Skeletal muscle tissue (tissue), 4 donors: ENCODE measurements around the gene CALHM3. TPM values are rescaled to one million over a fixed set of nuclear protein-coding genes. Genes with fewer than 3 reads are reported as not detected.
"Not testable (repeated sequence)": the region's sequence is repeated elsewhere in the genome, so short reads cannot be mapped to it uniquely, and the experiment has no call there.

Source experiments
- H3K27ac ChIP-seq: one replicate; pipeline ENCODE4 v1.7.0; 2013; ENCODE audit warnings: mild to moderate bottlenecking, low read depth, low read length, inconsistent platforms
- H3K27me3 ChIP-seq, 3 donors: one replicate each; pipeline ENCODE4 v1.7.0; 2013; ENCODE audit warnings: low read length in 3 of 3; ENCODE audit not compliant: control insufficient read depth in 3 of 3, insufficient read depth in 3 of 3
- H3K36me3 ChIP-seq, 3 donors: one replicate each; pipeline ENCODE4 v1.7.0; 2013; ENCODE audit warnings: low read length in 3 of 3; ENCODE audit not compliant: control insufficient read depth in 3 of 3, insufficient read depth in 3 of 3
- H3K4me1 ChIP-seq, 3 donors: one replicate each; pipeline ENCODE4 v1.7.0; 2013; ENCODE audit warnings: low read length in 3 of 3, mild to moderate bottlenecking in 3 of 3; ENCODE audit not compliant: control insufficient read depth in 3 of 3, insufficient read depth in 3 of 3
- H3K4me3 ChIP-seq, 3 donors: one replicate each; pipeline ENCODE4 v1.7.0; 2013; ENCODE audit warnings: low read length in 3 of 3
- H3K9ac ChIP-seq, 3 donors: one replicate each; pipeline ENCODE4 v1.7.0; 2013; ENCODE audit warnings: low read length in 3 of 3, mild to moderate bottlenecking in 3 of 3, moderate library complexity in 2 of 3, low read depth in 1 of 3
- H3K9me3 ChIP-seq, 3 donors: one replicate each; pipeline ENCODE4 v1.7.0; 2013; ENCODE audit warnings: low read length in 3 of 3; ENCODE audit not compliant: control insufficient read depth in 3 of 3
- total RNA-seq: library from RNA; depleted of rRNA; stranded (reverse); fragments of >200 nt; gene quantifications from one replicate; pipeline ENCODE4 v1.2.3, GENCODE V29; 2014
- donor health status: Osteomylitis.

Gene CALHM3
- total RNA-seq, 1 donor from 2014 or later: not detected

DNA sequence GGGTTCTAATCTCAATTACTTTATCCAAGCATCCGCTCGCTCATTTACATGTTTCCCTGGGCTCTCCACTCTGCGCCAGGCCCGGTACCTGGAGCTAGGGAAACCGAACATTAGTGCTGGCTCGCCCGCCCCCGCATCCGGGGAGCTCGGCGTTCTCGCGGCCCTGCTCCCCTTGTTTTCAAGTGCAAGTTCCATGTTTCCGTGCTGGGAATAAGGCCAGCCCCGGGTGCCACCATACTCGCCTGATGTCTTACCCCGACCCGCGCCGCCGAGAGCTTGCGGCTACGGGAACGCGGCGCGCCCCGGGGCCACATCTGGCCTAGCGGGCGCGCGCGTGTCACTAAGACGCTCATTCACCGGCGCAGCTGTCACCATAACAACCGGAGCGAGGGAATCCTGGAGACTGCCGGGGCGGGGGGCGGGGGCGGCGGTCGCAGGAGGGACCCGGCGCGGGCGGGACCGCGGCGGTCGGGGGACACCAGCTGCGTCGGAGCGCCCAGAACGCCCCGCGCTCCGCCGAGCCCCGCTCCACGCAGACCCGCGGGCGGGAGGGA lies 14.4 kb upstream of the CALHM3 start, which contains the start of gene NEURL1:
TSS of gene NEURL1 (plus strand) at position 344 of the 554 bp plus-strand sequence. CDS start 683 bp downstream, outside the sequence.
- Histone ChIP-seq H3K27me3 (peaks cover 16 to 35% (median 22%) of the 10 kb centered on the region in 3 donors), H3K27ac (no peak within 1 kb of the TSS)

GRCh38 chr10:103492655-103493261 lies 13.7 kb upstream of the CALHM3 start:
- H3K4me3 ChIP-seq: no peak overlapping the region
- H3K9ac ChIP-seq: no peak overlapping the region
- peaks cover 13 to 15% (median 14%) of the 10 kb centered on the region in 3 donors for H3K4me1 ChIP-seq
- H3K36me3 ChIP-seq: no peaks in the 10 kb centered on the region
- H3K27me3 ChIP-seq: peaks cover 16 to 35% (median 22%) of the 10 kb centered on the region in 3 donors
- no peak overlapping the region for H3K27ac ChIP-seq
- H3K9me3 ChIP-seq: no peaks in the 10 kb centered on the region

More for the DNA sequence above, 14.4 kb upstream of the CALHM3 start, which contains the start of gene NEURL1:
- Histone ChIP-seq H3K36me3 (no peaks in the 10 kb centered on the region), H3K4me1 (peaks cover 13 to 15% (median 14%) of the 10 kb centered on the region in 3 donors), H3K9ac (peak within 1 kb of the TSS in 1 of 3 donors; percentile 40), H3K9me3 (no peaks in the 10 kb centered on the region), H3K4me3 (peak within 1 kb of the TSS in 2 of 3 donors; percentile 40 to 54)

- Histone ChIP-seq H3K4me3 (no peak overlapping the region), H3K27ac (no peak overlapping the region), H3K9ac (no peak overlapping the region), H3K9me3 (no peaks in the 10 kb centered on the region), H3K4me1 (peaks cover 13 to 15% (median 14%) of the 10 kb centered on the region in 3 donors), H3K27me3 (peaks cover 11 to 27% (median 22%) of the 10 kb centered on the region in 3 donors), H3K36me3 (no peaks in the 10 kb centered on the region)
Measured at GRCh38 chr10:103491729-103492364, 12.8 kb upstream of the CALHM3 start.

- no peak overlapping the region for H3K27ac ChIP-seq
- H3K4me3 ChIP-seq: no peak overlapping the region
- peaks cover 13 to 15% (median 14%) of the 10 kb centered on the region in 3 donors for H3K4me1 ChIP-seq
- peaks cover 11 to 27% (median 22%) of the 10 kb centered on the region in 3 donors for H3K27me3 ChIP-seq
- no peaks in the 10 kb centered on the region for H3K36me3 ChIP-seq
- no peak overlapping the region for H3K9ac ChIP-seq
- H3K9me3 ChIP-seq: no peaks in the 10 kb centered on the region
Measured at GRCh38 chr10:103490986-103491314, 11.9 kb upstream of the CALHM3 start.

DNA sequence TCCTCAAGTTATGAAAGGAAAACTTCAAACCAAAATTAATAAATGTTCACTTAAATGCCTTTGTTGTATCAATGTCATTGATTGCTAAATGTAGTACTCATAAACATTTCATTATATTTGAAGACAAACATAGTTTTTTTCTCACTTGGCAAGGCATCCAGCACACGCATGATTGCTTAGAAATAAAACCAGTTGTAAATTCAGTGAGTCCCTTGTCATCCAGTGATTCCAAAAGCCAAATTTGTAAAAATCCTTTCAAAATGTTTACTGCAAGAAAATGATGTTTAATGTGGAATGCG lies 8.3 kb upstream of the CALHM3 start:
- Histone ChIP-seq H3K4me1 (peaks cover 4 to 8% (median 6%) of the 10 kb centered on the region in 3 donors), H3K9me3 (no peaks in the 10 kb centered on the region), H3K27me3 (peaks cover 0 to 4% (median 0%) of the 10 kb centered on the region in 3 donors), H3K9ac (no peak overlapping the region), H3K27ac (no peak overlapping the region), H3K36me3 (no peaks in the 10 kb centered on the region), H3K4me3 (no peak overlapping the region)

DNA sequence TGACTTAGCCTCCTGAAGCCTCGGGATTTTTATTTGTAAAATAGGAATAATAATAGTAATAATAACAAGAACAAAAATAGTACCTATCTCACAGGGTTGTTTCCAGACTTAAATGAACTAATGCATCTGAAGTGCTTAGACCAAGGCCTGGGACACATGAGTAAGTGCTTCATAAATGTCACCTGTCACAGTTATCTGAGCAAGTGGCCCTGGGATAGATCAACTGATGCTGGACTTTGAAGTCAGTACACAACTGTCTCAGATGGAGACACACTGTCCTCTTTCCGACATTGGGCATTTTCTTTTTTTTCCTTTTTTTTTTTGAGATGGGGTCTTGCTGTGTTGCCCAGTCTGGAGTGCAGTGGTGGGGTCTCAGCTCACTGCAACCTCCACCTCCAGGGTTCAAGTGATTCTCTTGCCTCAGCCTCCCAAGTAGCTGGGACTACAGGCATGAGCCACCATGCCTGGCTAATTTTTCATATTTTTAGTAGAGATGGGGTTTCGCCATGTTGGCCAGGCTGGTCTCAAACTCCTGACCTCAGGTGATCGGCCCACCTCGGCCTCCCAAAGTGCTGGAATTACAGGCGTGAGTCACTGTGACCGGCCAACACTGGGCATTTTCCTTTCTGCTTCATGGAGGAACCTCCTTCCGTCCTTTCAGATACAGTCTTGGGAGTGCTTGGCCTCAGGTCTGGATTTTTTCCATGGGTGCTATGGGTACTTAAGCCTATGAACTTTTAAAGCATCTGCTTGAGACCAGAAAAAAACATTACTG lies 7.8 kb upstream of the CALHM3 start:
- H3K27me3 ChIP-seq, H3K9ac ChIP-seq, H3K27ac ChIP-seq, H3K4me1 ChIP-seq, H3K4me3 ChIP-seq, H3K9me3 ChIP-seq, H3K36me3 ChIP-seq: not testable (repeated sequence)

- H3K9ac ChIP-seq: no peak overlapping the region
- H3K36me3 ChIP-seq: no peaks in the 10 kb centered on the region
- H3K27me3 ChIP-seq: no peaks in the 10 kb centered on the region
- H3K9me3 ChIP-seq: no peaks in the 10 kb centered on the region
- no peak overlapping the region for H3K27ac ChIP-seq
- no peak overlapping the region for H3K4me3 ChIP-seq
- peaks cover 0 to 6% (median 2%) of the 10 kb centered on the region in 3 donors for H3K4me1 ChIP-seq
Measured at GRCh38 chr10:103481974-103482531, 3.0 kb upstream of the CALHM3 start.

- no peaks in the 10 kb centered on the region for H3K9me3 ChIP-seq
- no peak overlapping the region for H3K9ac ChIP-seq
- no peaks in the 10 kb centered on the region for H3K36me3 ChIP-seq
- H3K27ac ChIP-seq: no peak overlapping the region
- no peak overlapping the region for H3K4me3 ChIP-seq
- H3K4me1 ChIP-seq: peaks cover 0 to 6% (median 0%) of the 10 kb centered on the region in 3 donors
- no peaks in the 10 kb centered on the region for H3K27me3 ChIP-seq
Measured at GRCh38 chr10:103480521-103480920, 1.5 kb upstream of the CALHM3 start.

GRCh38 chr10:103478671-103479070 lies 369 bp downstream of the CALHM3 start:
- H3K9me3 ChIP-seq: no peaks in the 10 kb centered on the region
- H3K4me1 ChIP-seq: peaks cover 0 to 6% (median 0%) of the 10 kb centered on the region in 3 donors
- H3K4me3 ChIP-seq: no peak overlapping the region
- H3K36me3 ChIP-seq: no peaks in the 10 kb centered on the region
- no peak overlapping the region for H3K27ac ChIP-seq
- no peaks in the 10 kb centered on the region for H3K27me3 ChIP-seq
- H3K9ac ChIP-seq: no peak overlapping the region
